Measurements from ENCODE around the gene GFAP. TPM values are rescaled to one million over a fixed set of nuclear protein-coding genes. Genes with fewer than 3 reads are reported as not detected.

GFAP gene
- total and polyA plus RNA-seq, 11 donors, result 0.94 to 12.4 (median 5.8) TPM

DNA sequence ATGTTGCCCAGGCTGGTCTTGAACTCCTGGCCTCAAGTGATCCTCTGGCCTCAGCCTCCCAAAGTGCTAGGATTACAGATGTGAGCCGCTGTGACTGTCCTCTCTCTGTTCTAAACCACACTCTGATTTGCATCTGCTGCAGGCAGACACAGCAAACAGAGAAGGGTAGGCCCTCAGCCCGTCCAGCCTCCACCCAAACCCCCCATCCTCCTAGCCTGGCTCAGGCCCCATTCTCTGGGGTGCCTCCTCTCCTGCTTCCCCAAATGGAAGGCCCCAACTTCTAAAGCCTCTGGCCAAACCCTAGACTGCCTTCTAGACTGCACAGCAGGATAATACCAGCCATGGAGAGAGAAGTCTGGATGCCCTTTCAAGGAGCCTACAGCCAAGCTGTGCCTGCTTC is 4.1 kb upstream of the GFAP start:
- Histone ChIP-seq H3K9me3 (no peaks in the 10 kb centered on the region), H3K36me3 (no peaks in the 10 kb centered on the region), H3K4me1 (peaks cover 0 to 38% (median 16%) of the 10 kb centered on the region in 12 donors), H3K27ac (no peak overlapping the region), H3K27me3 (peaks cover 0 to 4% (median 0%) of the 10 kb centered on the region in 9 donors), H3K4me3 (no peak overlapping the region)
- DNase-seq (no peak), ATAC-seq (no peak)
- TF ChIP-seq, protein P1, sequence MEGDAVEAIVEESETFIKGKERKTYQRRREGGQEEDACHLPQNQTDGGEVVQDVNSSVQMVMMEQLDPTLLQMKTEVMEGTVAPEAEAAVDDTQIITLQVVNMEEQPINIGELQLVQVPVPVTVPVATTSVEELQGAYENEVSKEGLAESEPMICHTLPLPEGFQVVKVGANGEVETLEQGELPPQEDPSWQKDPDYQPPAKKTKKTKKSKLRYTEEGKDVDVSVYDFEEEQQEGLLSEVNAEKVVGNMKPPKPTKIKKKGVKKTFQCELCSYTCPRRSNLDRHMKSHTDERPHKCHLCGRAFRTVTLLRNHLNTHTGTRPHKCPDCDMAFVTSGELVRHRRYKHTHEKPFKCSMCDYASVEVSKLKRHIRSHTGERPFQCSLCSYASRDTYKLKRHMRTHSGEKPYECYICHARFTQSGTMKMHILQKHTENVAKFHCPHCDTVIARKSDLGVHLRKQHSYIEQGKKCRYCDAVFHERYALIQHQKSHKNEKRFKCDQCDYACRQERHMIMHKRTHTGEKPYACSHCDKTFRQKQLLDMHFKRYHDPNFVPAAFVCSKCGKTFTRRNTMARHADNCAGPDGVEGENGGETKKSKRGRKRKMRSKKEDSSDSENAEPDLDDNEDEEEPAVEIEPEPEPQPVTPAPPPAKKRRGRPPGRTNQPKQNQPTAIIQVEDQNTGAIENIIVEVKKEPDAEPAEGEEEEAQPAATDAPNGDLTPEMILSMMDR (IDR thresholded peaks at IDR 0.05), result no peak
- no peak for TF ChIP-seq POLR2A (IDR thresholded peaks at IDR 0.05)
- WGBS, 4 donors, result 54 to 75% (median 65%) methylated on average over 2 of the region's 2 CpGs
- intact Hi-C loops (cut with DNase I), result loop anchor here in 6 of 10 donors (1.0 to 10.0 kb wide), 5 partner anchors 101 to 275 kb away; no protein-coding TSS in a partner anchor

DNA sequence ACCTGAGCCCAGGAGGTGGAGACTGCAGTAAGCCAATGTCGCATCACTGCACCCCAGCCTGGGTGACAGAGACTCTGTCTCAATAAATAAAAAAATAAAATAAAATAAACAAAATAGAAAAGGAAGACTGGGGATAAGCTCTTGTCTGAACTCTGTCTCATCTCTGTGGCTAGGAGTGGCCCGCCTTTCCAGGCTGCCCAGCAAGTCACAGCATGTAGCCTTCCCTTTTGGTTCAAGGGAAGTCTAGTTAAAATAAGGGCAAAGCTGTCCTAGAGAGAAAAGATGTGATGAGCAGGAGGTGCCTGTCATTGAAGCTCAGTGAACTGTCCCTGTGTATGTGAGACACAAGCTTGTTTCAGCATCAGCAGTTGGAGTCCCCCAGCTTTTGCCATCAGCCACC is 2.7 kb upstream of the GFAP start:
- Histone ChIP-seq H3K9me3 (no peaks in the 10 kb centered on the region), H3K4me1 (peaks cover 0 to 38% (median 16%) of the 10 kb centered on the region in 12 donors), H3K36me3 (no peaks in the 10 kb centered on the region), H3K4me3 (no peak overlapping the region), H3K27ac (no peak overlapping the region), H3K27me3 (peaks cover 0 to 9% (median 0%) of the 10 kb centered on the region in 9 donors)
- TF ChIP-seq, protein P1 (IDR thresholded peaks at IDR 0.05), result no peak
- no peak for TF ChIP-seq POLR2A (IDR thresholded peaks at IDR 0.05)
- 88 to 97% (median 94%) methylated on average over 2 of the region's 2 CpGs for WGBS, 4 donors
- DNase-seq, result no peak
- no peak for ATAC-seq
- intact Hi-C loops (cut with DNase I), result loop anchor here in 6 of 10 donors (2.0 to 10.0 kb wide), 4 partner anchors 103 to 277 kb away; no protein-coding TSS in a partner anchor

DNA sequence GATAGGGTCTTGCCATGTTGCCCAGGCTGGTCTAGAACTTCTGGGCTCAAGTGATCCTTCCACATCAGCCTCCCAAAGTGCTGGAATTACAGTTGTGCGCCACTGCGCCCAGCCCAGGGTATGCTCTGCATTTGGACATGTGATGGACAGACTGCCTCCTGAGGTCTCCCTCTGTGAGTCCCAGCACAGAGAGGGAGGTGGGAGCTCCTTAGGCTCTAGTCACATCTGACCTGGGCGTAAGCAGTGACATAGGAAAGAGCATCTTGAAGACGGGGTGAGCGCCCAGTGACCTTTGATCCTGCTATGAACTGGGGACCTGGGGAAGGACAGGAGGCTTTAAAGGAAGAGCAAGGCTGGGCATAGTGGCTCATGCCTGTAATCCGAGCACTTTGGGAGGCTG is 2.2 kb upstream of the GFAP start:
- intact Hi-C loops (cut with DNase I), result loop anchor here in 6 of 10 donors (5.0 to 10.0 kb wide), 3 partner anchors 177 to 277 kb away; no protein-coding TSS in a partner anchor
- Histone ChIP-seq H3K27ac (peak overlapping the region in 8 of 12 donors; percentile 41 to 75 (median 64)), H3K27me3 (peaks cover 0 to 12% (median 0%) of the 10 kb centered on the region in 9 donors), H3K4me3 (no peak overlapping the region), H3K4me1 (peaks cover 0 to 38% (median 16%) of the 10 kb centered on the region in 12 donors), H3K36me3 (no peaks in the 10 kb centered on the region), H3K9me3 (no peaks in the 10 kb centered on the region)
- 84 to 92% (median 90%) methylated on average over 5 to 6 of the region's 6 CpGs for WGBS, 4 donors
- peak in 1 of 5 donors; percentile 20 for DNase-seq
- ATAC-seq, result no peak
- TF ChIP-seq POLR2A (IDR thresholded peaks at IDR 0.05), result no peak

DNA sequence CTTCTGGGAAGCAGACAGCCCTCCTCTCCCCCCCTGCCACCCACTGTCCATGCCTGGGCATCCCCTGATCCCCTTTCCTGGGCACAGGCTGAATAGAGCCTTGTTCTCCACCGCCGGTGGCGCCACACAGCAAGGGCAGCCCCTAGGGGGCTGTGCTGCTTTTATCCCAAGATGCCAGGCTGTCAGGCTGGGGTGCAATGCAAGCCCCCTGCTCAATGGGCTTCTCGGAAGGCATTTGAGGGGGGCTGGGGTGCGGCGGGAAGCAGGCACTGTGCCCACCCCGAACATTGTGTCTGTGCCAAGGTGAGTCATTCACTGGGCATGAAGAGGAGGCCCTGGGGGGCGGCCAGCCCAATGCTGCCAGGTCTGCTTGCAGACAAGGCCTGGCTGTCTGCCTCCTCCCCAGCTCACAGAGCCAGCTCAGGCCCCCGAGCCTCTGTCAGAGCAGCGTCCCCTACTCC is 1.5 kb upstream of the GFAP start:
- H3K27me3 ChIP-seq, result peaks cover 0 to 19% (median 0%) of the 10 kb centered on the region in 9 donors
- H3K27ac ChIP-seq, result peak overlapping the region in 11 of 12 donors; percentile 37 to 75 (median 62)
- intact Hi-C loops (cut with DNase I), result loop anchor here in 6 of 10 donors (5.0 to 10.0 kb wide), 3 partner anchors 178 to 278 kb away; no protein-coding TSS in a partner anchor
- no peaks in the 10 kb centered on the region for H3K9me3 ChIP-seq
- ATAC-seq (peak; percentile 65 to 79 (median 69)), DNase-seq (peak; percentile 72 to 89 (median 82))
- TF ChIP-seq, protein P1 (IDR thresholded peaks at IDR 0.05), result peak in 1 of 12 donors; percentile 2
- TF ChIP-seq POLR2A (IDR thresholded peaks at IDR 0.05), result no peak
- WGBS, 4 donors, result 39 to 52% (median 43%) methylated on average over 9 to 10 of the region's 10 CpGs
- peaks cover 0 to 40% (median 17%) of the 10 kb centered on the region in 12 donors for H3K4me1 ChIP-seq
- H3K36me3 ChIP-seq, result no peaks in the 10 kb centered on the region
- H3K4me3 ChIP-seq, result no peak overlapping the region

Data from heart left ventricle (tissue), 16 donors.